Measurements from ENCODE around the gene ARL5A.
"Not testable (repeated sequence)": the region's sequence is repeated elsewhere in the genome, so short reads cannot be mapped to it uniquely, and the experiment has no call there.

Gene ARL5A

GRCh38 chr2:151817929-151818328, 10.3 kb downstream of the ARL5A start:
- DNase-seq (no peak), ATAC-seq (no peak)
- H3K9me3 Mint-ChIP-seq: no peaks in the 10 kb centered on the region
- H3K27me3 Mint-ChIP-seq: no peaks in the 10 kb centered on the region
- peaks cover 39% of the 10 kb centered on the region for H3K4me1 Mint-ChIP-seq
- peak overlapping the region; percentile 67 to 80 for H3K27ac Mint-ChIP-seq
- H3K4me3 Mint-ChIP-seq: no peak overlapping the region

- no peak overlapping the region for H3K27ac Mint-ChIP-seq
- H3K9me3 Mint-ChIP-seq: no peaks in the 10 kb centered on the region
- H3K4me1 Mint-ChIP-seq: peaks cover 28% of the 10 kb centered on the region
- DNase-seq (no peak), ATAC-seq (no peak)
- no peak overlapping the region for H3K4me3 Mint-ChIP-seq
- H3K27me3 Mint-ChIP-seq: no peaks in the 10 kb centered on the region
These were observed 11.4 kb downstream of the ARL5A start for GRCh38 chr2:151816843-151817242.

- Mint-ChIP-seq H3K9me3 (no peaks in the 10 kb centered on the region), H3K27ac (no peak overlapping the region), H3K27me3 (no peaks in the 10 kb centered on the region), H3K4me1 (peaks cover 24% of the 10 kb centered on the region), H3K4me3 (no peak overlapping the region)
- DNase-seq (no peak), ATAC-seq (no peak)
These were observed 12.3 kb downstream of the ARL5A start for GRCh38 chr2:151815821-151816489.

- ATAC-seq (no peak), DNase-seq (no peak)
- Mint-ChIP-seq H3K9me3 (no peaks in the 10 kb centered on the region), H3K4me3 (no peak overlapping the region), H3K27ac (no peak overlapping the region), H3K27me3 (no peaks in the 10 kb centered on the region), H3K4me1 (peaks cover 5% of the 10 kb centered on the region)
These were observed 17.7 kb downstream of the ARL5A start for GRCh38 chr2:151810489-151810888.

GRCh38 chr2:151809073-151809383, 19.2 kb downstream of the ARL5A start:
- Mint-ChIP-seq H3K27me3 (no peaks in the 10 kb centered on the region), H3K4me3 (no peak overlapping the region), H3K9me3 (no peaks in the 10 kb centered on the region), H3K4me1 (no peaks in the 10 kb centered on the region), H3K27ac (no peak overlapping the region)
- ATAC-seq (no peak), DNase-seq (no peak)

GRCh38 chr2:151808258-151809072, 19.8 kb downstream of the ARL5A start:
- DNase-seq (no peak), ATAC-seq (no peak)
- H3K9me3 Mint-ChIP-seq: no peaks in the 10 kb centered on the region
- no peaks in the 10 kb centered on the region for H3K27me3 Mint-ChIP-seq
- H3K4me1 Mint-ChIP-seq: no peaks in the 10 kb centered on the region
- no peak overlapping the region for H3K4me3 Mint-ChIP-seq
- no peak overlapping the region for H3K27ac Mint-ChIP-seq

GRCh38 chr2:151805961-151806360, 22.3 kb downstream of the ARL5A start:
- H3K27ac Mint-ChIP-seq: no peak overlapping the region
- DNase-seq: no peak
- no peaks in the 10 kb centered on the region for H3K9me3 Mint-ChIP-seq
- ATAC-seq: no peak
- no peaks in the 10 kb centered on the region for H3K27me3 Mint-ChIP-seq
- no peak overlapping the region for H3K4me3 Mint-ChIP-seq
- no peaks in the 10 kb centered on the region for H3K4me1 Mint-ChIP-seq

GRCh38 chr2:151805343-151805742, 22.9 kb downstream of the ARL5A start:
- Mint-ChIP-seq H3K4me1 (no peaks in the 10 kb centered on the region), H3K4me3 (no peak overlapping the region), H3K27ac (no peak overlapping the region), H3K27me3 (no peaks in the 10 kb centered on the region), H3K9me3 (no peaks in the 10 kb centered on the region)
- ATAC-seq (no peak), DNase-seq (no peak)

- no peaks in the 10 kb centered on the region for H3K9me3 Mint-ChIP-seq
These were observed 24.4 kb downstream of the ARL5A start for GRCh38 chr2:151803811-151804210.

GRCh38 chr2:151802315-151802714, 25.9 kb downstream of the ARL5A start:
- H3K27ac Mint-ChIP-seq: no peak overlapping the region
- H3K9me3 Mint-ChIP-seq: no peaks in the 10 kb centered on the region
- ATAC-seq: no peak
- H3K4me1 Mint-ChIP-seq: no peaks in the 10 kb centered on the region
- H3K27me3 Mint-ChIP-seq: no peaks in the 10 kb centered on the region
- no peak overlapping the region for H3K4me3 Mint-ChIP-seq
- DNase-seq: no peak

More at GRCh38 chr2:151803811-151804210, 24.4 kb downstream of the ARL5A start:
- no peak overlapping the region for H3K27ac Mint-ChIP-seq
- DNase-seq: no peak
- ATAC-seq: no peak
- no peaks in the 10 kb centered on the region for H3K4me1 Mint-ChIP-seq
- no peaks in the 10 kb centered on the region for H3K27me3 Mint-ChIP-seq
- H3K4me3 Mint-ChIP-seq: no peak overlapping the region

- H3K27me3 Mint-ChIP-seq: no peaks in the 10 kb centered on the region
- no peak for ATAC-seq
- no peak for DNase-seq
- H3K9me3 Mint-ChIP-seq: no peaks in the 10 kb centered on the region
- H3K4me1 Mint-ChIP-seq: no peaks in the 10 kb centered on the region
- H3K27ac Mint-ChIP-seq: no peak overlapping the region
- H3K4me3 Mint-ChIP-seq: no peak overlapping the region
These were observed 28.3 kb downstream of the ARL5A start for GRCh38 chr2:151799886-151800292.

- Mint-ChIP-seq H3K27ac (no peak overlapping the region), H3K9me3 (no peaks in the 10 kb centered on the region), H3K4me1 (no peaks in the 10 kb centered on the region), H3K4me3 (no peak overlapping the region), H3K27me3 (no peaks in the 10 kb centered on the region)
- ATAC-seq: no peak
- no peak for DNase-seq
These were observed 31.4 kb downstream of the ARL5A start for GRCh38 chr2:151796774-151797173.

GRCh38 chr2:151795646-151796240, 32.5 kb downstream of the ARL5A start:
- Mint-ChIP-seq H3K9me3 (no peaks in the 10 kb centered on the region), H3K4me3 (no peak overlapping the region), H3K27ac (no peak overlapping the region), H3K4me1 (no peaks in the 10 kb centered on the region), H3K27me3 (no peaks in the 10 kb centered on the region)
- no peak for DNase-seq
- no peak for ATAC-seq

- not testable (repeated sequence) for H3K27me3 Mint-ChIP-seq, ATAC-seq, H3K27ac Mint-ChIP-seq, DNase-seq, H3K4me3 Mint-ChIP-seq, H3K4me1 Mint-ChIP-seq, H3K9me3 Mint-ChIP-seq
These were observed 33.8 kb downstream of the ARL5A start for GRCh38 chr2:151794422-151794821.

GRCh38 chr2:151793123-151793522, 35.1 kb downstream of the ARL5A start:
- no peaks in the 10 kb centered on the region for H3K9me3 Mint-ChIP-seq
- no peak overlapping the region for H3K27ac Mint-ChIP-seq
- H3K27me3 Mint-ChIP-seq: no peaks in the 10 kb centered on the region
- H3K4me1 Mint-ChIP-seq: no peaks in the 10 kb centered on the region
- DNase-seq: no peak
- H3K4me3 Mint-ChIP-seq: no peak overlapping the region
- no peak for ATAC-seq

GRCh38 chr2:151792589-151792988, 35.6 kb downstream of the ARL5A start:
- no peaks in the 10 kb centered on the region for H3K9me3 Mint-ChIP-seq
- H3K4me1 Mint-ChIP-seq: no peaks in the 10 kb centered on the region
- no peak for ATAC-seq
- DNase-seq: no peak
- H3K27me3 Mint-ChIP-seq: no peaks in the 10 kb centered on the region
- H3K4me3 Mint-ChIP-seq: no peak overlapping the region
- no peak overlapping the region for H3K27ac Mint-ChIP-seq
